CD4-positive, CD25-positive, alpha-beta regulatory T cell (primary cell): ENCODE measurements around the gene MOCOS. TPM values are rescaled to one million over a fixed set of nuclear protein-coding genes. Genes with fewer than 3 reads are reported as not detected.

Experiments
- ATAC-seq, 2 donors: fragments of 150-1000 bp; cut with Tn5 transposase; one replicate each; pipeline ENCODE4 v1.10.0; 2021; ENCODE audit warnings: low read depth in 2 of 2, moderate number of reproducible peaks in 2 of 2, moderate library complexity in 1 of 2
- DNase-seq, 3 donors: peaks; one replicate each; pipeline versions ENCODE4 v3.0.0 to v3.0.0-alpha.2; 2012 to 2022; ENCODE audit warnings: mixed read lengths in 1 of 3
- H3K27ac ChIP-seq: one replicate; pipeline ENCODE4 v1.7.0; 2013; ENCODE audit warnings: mild to moderate bottlenecking, low read length; ENCODE audit not compliant: insufficient read depth, poor library complexity, severe bottlenecking
- H3K27me3 ChIP-seq: one replicate; pipeline ENCODE4 v1.7.0; 2013; ENCODE audit warnings: low read length; ENCODE audit not compliant: control insufficient read depth, insufficient read depth
- H3K36me3 ChIP-seq: one replicate; pipeline ENCODE4 v1.7.0; 2013; ENCODE audit warnings: mild to moderate bottlenecking, low read length, moderate library complexity; ENCODE audit not compliant: control insufficient read depth, insufficient read depth
- H3K4me1 ChIP-seq: 2 replicates; pipeline ENCODE4 v1.7.0; 2013; ENCODE audit warnings: mild to moderate bottlenecking, low read length; ENCODE audit not compliant: insufficient read depth, control insufficient read depth, poor library complexity, severe bottlenecking
- H3K4me3 ChIP-seq: one replicate; pipeline ENCODE4 v1.7.0; 2013; ENCODE audit warnings: low read depth, mild to moderate bottlenecking, low read length, moderate library complexity
- H3K9me3 ChIP-seq, 2 experiments: 1 replicate in 1 of 2; 2 replicates in 1 of 2; pipeline ENCODE4 v1.7.0; 2013; ENCODE audit warnings: low read length in 2 of 2, mild to moderate bottlenecking in 1 of 2, moderate library complexity in 1 of 2; ENCODE audit not compliant: control insufficient read depth in 2 of 2
- H3K27ac Mint-ChIP-seq, 3 donors: one replicate each; pipeline ENCODE4 v1.8.0; 2020 to 2022; ENCODE audit warnings: mild to moderate bottlenecking in 3 of 3, mixed read lengths in 3 of 3, moderate library complexity in 2 of 3
- H3K27me3 Mint-ChIP-seq: one replicate; pipeline ENCODE4 v1.8.0; 2022; ENCODE audit warnings: mild to moderate bottlenecking, mixed read lengths
- H3K36me3 Mint-ChIP-seq: one replicate; pipeline ENCODE4 v1.8.0; 2020; ENCODE audit warnings: mixed read lengths
- H3K4me1 Mint-ChIP-seq, 4 donors: one replicate each; pipeline ENCODE4 v1.8.0; 2020 to 2022; ENCODE audit warnings: mixed read lengths in 4 of 4, mild to moderate bottlenecking in 1 of 4
- H3K4me3 Mint-ChIP-seq, 4 donors: one replicate each; pipeline ENCODE4 v1.8.0; 2020 to 2022; ENCODE audit warnings: mild to moderate bottlenecking in 4 of 4, mixed read lengths in 4 of 4, moderate library complexity in 3 of 4
- H3K9me3 Mint-ChIP-seq, 7 donors: one replicate each; pipeline ENCODE4 v1.8.0; 2020 to 2022; ENCODE audit warnings: mixed read lengths in 7 of 7, mild to moderate bottlenecking in 3 of 7, moderate library complexity in 2 of 7
- polyA plus RNA-seq, 4 donors: library from polyadenylated mRNA; unstranded; fragments of 300-500 nt; fragmentation: Illumina TruSeq; gene quantifications; one replicate each; pipeline ENCODE4 v1.2.3, GENCODE V29; 2021
- total RNA-seq: library from RNA; stranded (reverse); gene quantifications from one replicate; pipeline ENCODE4 v1.2.3, GENCODE V29; 2022

The MOCOS gene
- total and polyA plus RNA-seq, 5 donors from 2014 or later = 0.02 TPM; not detected in 4

- Mint-ChIP-seq H3K27ac (peak overlapping the region in 1 of 3 donors; percentile 17), H3K4me3 (no peak overlapping the region), H3K4me1 (peaks cover 6 to 26% (median 21%) of the 10 kb centered on the region in 4 donors), H3K9me3 (no peaks in the 10 kb centered on the region), H3K36me3 (peaks cover 46% of the 10 kb centered on the region), H3K27me3 (no peaks in the 10 kb centered on the region)
- Histone ChIP-seq H3K27me3 (no peaks in the 10 kb centered on the region), H3K4me1 (no peaks in the 10 kb centered on the region), H3K4me3 (no peak overlapping the region), H3K9me3 (no peaks in the 10 kb centered on the region), H3K36me3 (peaks cover 87% of the 10 kb centered on the region), H3K27ac (no peak overlapping the region)
- ATAC-seq = no peak
- no peak for DNase-seq
These were observed 34.1 kb upstream of the MOCOS start for GRCh38 chr18:36153203-36153602.

GRCh38 chr18:36153771-36154170 is 33.5 kb upstream of the MOCOS start:
- no peak for ATAC-seq
- peaks cover 6 to 29% (median 21%) of the 10 kb centered on the region in 4 donors for H3K4me1 Mint-ChIP-seq
- Histone ChIP-seq H3K27ac (no peak overlapping the region), H3K27me3 (no peaks in the 10 kb centered on the region), H3K4me3 (no peak overlapping the region), H3K9me3 (no peaks in the 10 kb centered on the region), H3K4me1 (no peaks in the 10 kb centered on the region), H3K36me3 (peaks cover 87% of the 10 kb centered on the region)
- H3K4me3 Mint-ChIP-seq = no peak overlapping the region
- H3K27ac Mint-ChIP-seq = no peak overlapping the region
- no peaks in the 10 kb centered on the region for H3K27me3 Mint-ChIP-seq
- no peaks in the 10 kb centered on the region for H3K9me3 Mint-ChIP-seq
- H3K36me3 Mint-ChIP-seq = peaks cover 46% of the 10 kb centered on the region
- no peak for DNase-seq

DNA sequence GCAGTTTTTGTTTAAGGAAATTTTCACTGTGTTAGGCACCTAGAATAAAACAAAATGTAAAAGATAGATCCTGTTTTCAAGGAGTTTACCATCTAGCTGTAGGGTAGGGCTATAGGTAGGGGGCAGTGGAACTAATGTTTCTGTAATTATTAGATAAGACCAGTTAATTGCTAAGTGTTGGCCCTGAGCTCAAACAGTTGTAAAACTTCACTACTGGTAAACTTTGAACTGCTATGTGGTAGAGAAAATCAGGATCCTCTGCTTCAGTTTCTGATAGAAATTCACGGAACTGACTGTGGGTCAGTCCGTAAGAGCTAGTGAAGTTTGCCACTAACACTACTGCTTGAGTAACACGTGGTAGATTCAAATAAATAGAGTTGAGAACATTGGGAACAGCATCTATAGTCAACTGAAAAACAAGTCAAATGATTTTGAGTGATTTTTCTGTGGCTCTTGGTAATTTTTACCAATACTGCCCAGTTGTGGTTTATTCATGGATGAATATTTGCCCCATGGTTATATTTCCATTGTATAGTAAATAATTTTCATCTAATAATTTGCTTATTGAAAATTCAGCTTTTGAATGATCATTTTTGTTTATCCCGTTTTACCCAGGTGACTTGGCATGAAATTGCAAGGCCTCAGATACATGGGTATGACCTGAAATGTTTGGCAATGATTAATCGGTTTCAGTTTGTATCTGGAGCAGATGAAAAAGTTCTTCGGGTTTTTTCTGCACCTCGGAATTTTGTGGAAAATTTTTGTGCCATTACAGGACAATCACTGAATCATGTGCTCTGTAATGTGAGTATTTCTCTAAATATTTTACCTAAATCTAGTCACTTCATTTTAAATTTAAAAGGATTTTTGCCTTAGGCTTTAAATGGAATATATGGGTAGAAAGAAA is 31.2 kb upstream of the MOCOS start:
- no peaks in the 10 kb centered on the region for H3K27me3 Mint-ChIP-seq
- H3K4me1 Mint-ChIP-seq = peaks cover 10 to 36% (median 29%) of the 10 kb centered on the region in 4 donors
- H3K27ac Mint-ChIP-seq = peak overlapping the region in 1 of 3 donors; percentile 38
- no peak for ATAC-seq
- H3K4me3 Mint-ChIP-seq = no peak overlapping the region
- peaks cover 91% of the 10 kb centered on the region for H3K36me3 ChIP-seq
- DNase-seq = no peak
- H3K27ac ChIP-seq = no peak overlapping the region
- H3K9me3 ChIP-seq = no peaks in the 10 kb centered on the region
- H3K36me3 Mint-ChIP-seq = peaks cover 48% of the 10 kb centered on the region
- no peaks in the 10 kb centered on the region for H3K9me3 Mint-ChIP-seq
- H3K4me3 ChIP-seq = no peak overlapping the region
- H3K27me3 ChIP-seq = no peaks in the 10 kb centered on the region
- no peaks in the 10 kb centered on the region for H3K4me1 ChIP-seq

DNA sequence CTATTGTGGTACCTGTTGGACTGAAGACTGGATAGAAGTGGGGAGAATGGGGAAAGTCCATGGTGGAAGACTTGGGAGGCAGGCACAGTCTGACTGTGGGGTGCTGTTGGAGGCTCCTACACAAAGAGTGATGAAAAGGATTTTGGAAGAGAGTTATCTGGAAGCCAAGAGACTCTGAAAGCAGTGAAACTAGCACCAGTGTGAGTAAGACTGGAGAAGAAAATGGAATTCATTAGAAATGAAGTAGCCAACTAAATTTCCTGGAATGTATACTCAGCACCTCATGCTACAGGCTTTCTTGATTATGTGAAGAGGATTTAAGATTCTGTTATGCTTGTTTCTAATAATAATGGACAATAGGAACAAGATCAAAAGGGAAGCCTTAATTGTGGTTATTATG is 29.9 kb upstream of the MOCOS start:
- Mint-ChIP-seq H3K36me3 (peaks cover 54% of the 10 kb centered on the region), H3K9me3 (no peaks in the 10 kb centered on the region), H3K4me1 (peaks cover 16 to 38% (median 35%) of the 10 kb centered on the region in 4 donors), H3K4me3 (no peak overlapping the region), H3K27ac (peak overlapping the region in 1 of 3 donors; percentile 33), H3K27me3 (no peaks in the 10 kb centered on the region)
- ATAC-seq (no peak), DNase-seq (no peak)
- H3K4me3 ChIP-seq = no peak overlapping the region
- peaks cover 91% of the 10 kb centered on the region for H3K36me3 ChIP-seq
- H3K27ac ChIP-seq = no peak overlapping the region
- H3K27me3 ChIP-seq = no peaks in the 10 kb centered on the region
- H3K4me1 ChIP-seq = no peaks in the 10 kb centered on the region
- H3K9me3 ChIP-seq = no peaks in the 10 kb centered on the region

DNA sequence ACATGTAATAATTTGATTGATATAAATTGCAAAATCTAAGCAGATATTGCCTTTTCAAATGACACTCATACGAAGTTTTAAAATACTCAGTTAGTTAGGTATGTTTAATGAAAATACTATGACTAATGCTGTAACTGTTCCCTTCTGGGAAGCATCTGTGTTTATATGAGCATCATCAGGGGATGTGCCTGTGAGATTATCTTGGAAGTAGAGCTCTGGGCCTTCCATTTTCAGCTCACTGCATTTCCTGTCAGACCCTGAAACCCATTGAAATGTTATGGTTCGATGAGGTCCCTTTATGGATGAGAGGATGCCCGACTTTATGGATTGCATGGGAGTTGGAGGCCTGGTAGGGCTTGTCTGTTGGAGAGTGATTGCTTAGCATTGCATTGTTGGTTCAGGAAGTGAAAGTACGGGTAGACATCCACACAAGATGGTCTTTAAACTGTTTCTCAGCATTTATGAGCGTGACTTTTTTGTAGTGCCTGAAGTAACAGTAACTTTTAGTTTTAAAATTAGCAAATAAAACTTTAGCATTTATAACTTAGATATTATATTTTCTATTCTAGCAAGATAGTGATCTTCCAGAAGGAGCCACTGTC is 28.9 kb upstream of the MOCOS start:
- Histone ChIP-seq H3K9me3 (no peaks in the 10 kb centered on the region), H3K36me3 (peaks cover 91% of the 10 kb centered on the region), H3K4me1 (no peaks in the 10 kb centered on the region), H3K27ac (no peak overlapping the region), H3K27me3 (no peaks in the 10 kb centered on the region), H3K4me3 (no peak overlapping the region)
- Mint-ChIP-seq H3K4me3 (no peak overlapping the region), H3K27me3 (no peaks in the 10 kb centered on the region), H3K27ac (peak overlapping the region in 2 of 3 donors; percentile 37 to 79), H3K36me3 (peaks cover 49% of the 10 kb centered on the region), H3K9me3 (no peaks in the 10 kb centered on the region), H3K4me1 (peaks cover 16 to 35% (median 34%) of the 10 kb centered on the region in 4 donors)
- ATAC-seq (no peak), DNase-seq (no peak)

- H3K36me3 ChIP-seq = peaks cover 94% of the 10 kb centered on the region
- Mint-ChIP-seq H3K27me3 (no peaks in the 10 kb centered on the region), H3K4me1 (peaks cover 16 to 36% (median 32%) of the 10 kb centered on the region in 4 donors), H3K9me3 (no peaks in the 10 kb centered on the region), H3K36me3 (peaks cover 60% of the 10 kb centered on the region), H3K27ac (no peak overlapping the region), H3K4me3 (no peak overlapping the region)
- DNase-seq (no peak), ATAC-seq (no peak)
- H3K9me3 ChIP-seq = no peaks in the 10 kb centered on the region
- no peak overlapping the region for H3K27ac ChIP-seq
- H3K4me1 ChIP-seq = no peaks in the 10 kb centered on the region
- no peaks in the 10 kb centered on the region for H3K27me3 ChIP-seq
- no peak overlapping the region for H3K4me3 ChIP-seq
These were observed 26.3 kb upstream of the MOCOS start for GRCh38 chr18:36160959-36161371.

- H3K4me1 ChIP-seq = no peaks in the 10 kb centered on the region
- DNase-seq = no peak
- Mint-ChIP-seq H3K4me1 (peaks cover 11 to 25% (median 23%) of the 10 kb centered on the region in 4 donors), H3K9me3 (no peaks in the 10 kb centered on the region), H3K4me3 (no peak overlapping the region), H3K36me3 (peaks cover 51% of the 10 kb centered on the region), H3K27me3 (no peaks in the 10 kb centered on the region), H3K27ac (peak overlapping the region in 2 of 3 donors; percentile 47 to 88)
- no peaks in the 10 kb centered on the region for H3K9me3 ChIP-seq
- no peak overlapping the region for H3K27ac ChIP-seq
- no peaks in the 10 kb centered on the region for H3K27me3 ChIP-seq
- H3K4me3 ChIP-seq = no peak overlapping the region
- peaks cover 94% of the 10 kb centered on the region for H3K36me3 ChIP-seq
- ATAC-seq = no peak
These were observed 24.3 kb upstream of the MOCOS start for GRCh38 chr18:36162981-36163380.
